Raji (cell line): Measurements from ENCODE around the gene TTC5.

ENCODE experiments used
- POLR2A ChIP-seq: IDR thresholded peaks from 2 replicates; pipeline ENCODE4 v1.6.1; 2011; ENCODE audit warnings: low read depth, low read length, control low read depth; ENCODE audit not compliant: insufficient read depth

Gene TTC5

DNA sequence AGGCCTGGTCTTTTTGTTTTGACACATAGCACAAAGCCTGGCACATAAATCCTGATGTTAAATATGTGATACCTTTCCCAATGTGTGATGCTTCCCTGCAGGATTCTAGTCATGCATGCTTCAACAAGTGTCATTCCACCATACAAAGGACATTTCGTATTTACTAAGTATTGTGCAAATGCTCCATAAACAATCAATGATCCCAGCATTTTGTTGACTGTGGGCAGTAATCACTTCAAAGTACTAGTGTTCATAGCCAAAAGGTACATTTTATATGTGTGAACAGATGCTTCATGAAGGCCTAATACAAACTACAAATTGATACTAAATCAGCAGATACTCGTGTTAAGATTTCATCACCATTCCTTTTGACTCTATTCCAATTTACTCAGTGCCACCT, 23.0 kb upstream of the TTC5 start:
- no peak for TF ChIP-seq POLR2A

DNA sequence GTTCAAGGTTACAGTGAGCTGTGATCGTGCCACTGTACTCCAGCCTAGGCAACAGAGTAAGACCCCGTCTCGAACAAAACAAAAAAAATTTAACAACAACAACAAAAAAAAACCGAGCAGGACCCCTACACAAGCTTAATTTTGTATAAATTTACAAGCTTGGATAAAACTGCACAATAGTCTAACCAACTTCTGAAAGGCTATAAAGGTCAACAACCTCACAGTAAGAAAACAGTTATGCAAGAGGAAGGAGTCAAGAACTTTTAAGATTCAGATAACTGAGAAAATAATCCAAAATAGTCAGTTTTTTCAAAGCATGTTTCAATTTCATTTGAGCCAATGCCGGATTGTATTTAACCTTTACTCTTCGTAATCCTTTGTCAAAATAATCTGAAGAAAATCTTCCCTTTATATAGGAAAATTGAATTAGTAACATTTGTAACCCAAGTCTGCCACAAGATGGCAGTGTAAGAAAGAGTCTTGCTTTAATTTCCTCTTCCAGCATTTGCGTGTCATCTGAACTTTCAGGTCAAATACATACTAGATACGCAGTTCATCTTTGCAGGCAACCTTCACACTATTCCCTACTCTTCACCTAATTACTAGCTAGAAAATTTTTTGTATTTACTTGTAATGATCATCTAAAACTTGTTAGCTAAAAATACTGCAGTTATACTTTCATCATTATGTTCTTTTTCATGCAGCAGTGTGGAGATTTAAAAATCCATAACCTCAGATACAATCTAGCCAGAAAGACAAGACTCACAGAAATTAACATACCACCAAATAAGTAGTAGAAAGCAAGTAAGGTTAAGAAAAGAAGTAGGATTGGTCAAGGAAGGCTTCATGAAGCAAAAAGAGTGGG, 21.5 kb upstream of the TTC5 start:
- no peak for TF ChIP-seq POLR2A

DNA sequence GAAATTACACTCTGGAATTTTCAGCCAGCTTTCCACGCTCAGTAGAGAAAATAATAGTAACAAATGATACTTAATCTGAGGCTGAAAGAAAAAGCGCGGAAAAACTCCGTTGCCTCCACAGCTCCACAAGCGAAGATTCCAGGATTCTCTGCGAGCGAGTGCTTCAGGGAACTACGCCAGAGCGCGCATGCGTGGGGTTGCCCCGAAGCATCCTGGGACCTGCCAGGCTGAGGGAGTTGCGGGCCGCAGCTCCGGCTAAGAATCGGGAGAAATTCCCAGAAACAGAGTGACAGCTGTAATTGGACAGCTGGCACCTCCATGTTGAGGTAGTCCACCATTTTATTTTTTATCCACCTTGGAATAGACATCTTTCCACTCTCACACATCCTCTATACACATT, 12.0 kb upstream of the TTC5 start:
- TF ChIP-seq POLR2A: no peak

DNA sequence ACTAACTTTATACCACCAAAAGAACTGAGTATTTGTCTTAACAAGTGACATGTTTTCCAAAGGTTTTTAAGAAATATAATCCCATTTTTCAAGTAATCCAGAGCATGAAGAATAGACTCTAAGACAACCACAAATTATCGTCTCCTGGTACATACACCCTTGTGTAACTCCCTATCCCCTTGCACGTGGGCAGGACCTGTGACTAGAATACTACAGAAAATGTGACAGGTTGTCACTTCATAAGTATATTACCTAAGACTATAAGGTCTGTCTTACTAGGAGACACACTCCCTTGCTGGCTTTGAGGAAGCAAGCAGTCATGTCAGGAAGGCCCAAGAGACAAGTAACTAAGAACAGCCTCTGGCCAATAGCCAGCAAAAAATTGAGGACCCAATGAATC, 8.3 kb upstream of the TTC5 start:
- TF ChIP-seq POLR2A: no peak

DNA sequence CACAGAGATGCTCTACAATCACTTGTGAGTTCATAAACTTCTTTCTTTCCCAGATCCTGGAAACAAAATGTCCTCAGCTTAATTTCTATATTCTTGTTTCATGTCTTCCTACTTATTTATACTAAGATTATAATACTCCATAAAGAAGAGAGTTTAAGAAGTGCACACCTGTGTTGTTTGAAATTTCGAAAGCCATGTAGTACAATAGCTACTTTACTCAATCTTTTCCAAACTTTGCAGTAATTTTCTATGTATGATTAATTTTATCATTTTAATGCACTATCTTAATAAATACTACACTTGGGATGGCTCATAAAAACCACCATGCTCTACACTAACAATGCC, 300 bp upstream of the TTC5 start:
- TF ChIP-seq POLR2A: no peak

GRCh38 chr14:20302042-20302755, 3.6 kb downstream of the TTC5 start:
- no peak for TF ChIP-seq POLR2A

DNA sequence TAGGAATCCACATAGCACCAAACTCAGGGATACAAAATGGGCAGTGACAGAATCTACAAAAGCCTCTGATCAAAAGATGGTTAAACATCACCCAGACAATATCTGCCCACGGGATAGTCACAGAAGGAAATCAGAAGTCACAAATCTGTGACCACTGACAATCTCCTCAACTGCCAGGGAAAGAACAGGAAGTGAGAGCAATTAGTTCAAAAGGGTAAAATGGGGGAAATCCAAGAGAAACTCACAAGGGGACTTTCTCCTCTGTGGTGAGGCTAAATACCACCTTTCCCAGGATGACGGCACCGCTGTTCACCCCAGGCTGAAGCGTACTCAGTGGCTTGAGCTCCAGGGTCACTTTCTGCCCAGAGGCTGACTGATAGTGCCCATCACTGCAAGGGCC, 10.7 kb downstream of the TTC5 start:
- no peak for TF ChIP-seq POLR2A

DNA sequence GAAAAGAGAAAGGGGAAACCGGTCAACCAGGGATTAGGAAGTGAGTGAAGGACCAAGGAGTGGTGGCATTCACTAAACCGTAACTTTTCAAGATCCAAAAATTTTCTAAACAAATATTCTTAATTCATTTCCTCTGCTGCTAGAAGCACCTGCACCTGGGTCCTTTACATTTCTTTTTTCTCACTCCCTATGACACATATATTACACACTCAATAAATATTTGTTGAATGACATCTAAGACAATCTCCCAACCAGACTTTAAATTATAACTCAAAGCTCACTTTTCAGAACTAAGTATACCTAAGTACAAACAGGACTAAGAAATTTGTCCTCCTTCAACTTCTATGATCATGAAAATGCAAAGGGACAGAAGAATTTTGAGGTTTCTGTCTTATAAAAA, 11.1 kb downstream of the TTC5 start:
- TF ChIP-seq POLR2A: no peak

GRCh38 chr14:20278414-20278813, 27.3 kb downstream of the TTC5 start:
- no peak for TF ChIP-seq POLR2A

- no peak for TF ChIP-seq POLR2A
These were observed 28.3 kb downstream of the TTC5 start for GRCh38 chr14:20277409-20277808.

- TF ChIP-seq POLR2A: no peak
These were observed 31.7 kb downstream of the TTC5 start for GRCh38 chr14:20274062-20274461.

GRCh38 chr14:20262642-20263128, 43.1 kb downstream of the TTC5 start:
- TF ChIP-seq POLR2A: no peak

DNA sequence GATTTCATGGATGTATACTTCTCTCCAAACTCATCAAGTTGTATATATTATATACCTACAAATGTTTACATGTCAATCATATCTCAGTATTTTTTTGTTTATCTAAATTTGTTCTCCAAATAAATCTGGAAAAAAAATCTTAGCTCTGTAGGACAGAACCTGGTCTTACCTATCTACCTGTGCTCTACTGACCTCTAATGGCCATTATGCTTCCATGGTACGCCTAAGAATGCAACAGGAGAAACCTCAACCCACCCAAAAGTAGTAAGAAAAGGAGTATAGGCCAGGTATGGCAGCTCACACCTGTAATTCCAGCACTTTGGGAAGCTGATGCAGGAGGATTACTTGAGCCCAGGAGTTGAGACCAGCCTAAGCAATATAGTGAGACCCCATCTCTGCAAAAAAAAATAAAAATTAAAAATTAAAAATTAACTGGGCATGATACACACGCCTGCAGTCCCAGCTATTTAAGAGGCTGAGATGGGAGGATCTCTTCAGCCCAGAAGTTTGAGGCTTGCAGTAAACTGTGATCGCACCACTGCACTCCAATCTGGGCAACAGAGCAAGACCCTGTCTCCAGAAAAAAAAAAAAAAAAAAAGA, 58.0 kb downstream of the TTC5 start:
- no peak for TF ChIP-seq POLR2A
